ENCODE data around the gene CREG1.

CREG1 gene

GRCh38 chr1:167502719-167503462 is 50.7 kb downstream of the CREG1 start:
- DNase-seq = no peak

DNA sequence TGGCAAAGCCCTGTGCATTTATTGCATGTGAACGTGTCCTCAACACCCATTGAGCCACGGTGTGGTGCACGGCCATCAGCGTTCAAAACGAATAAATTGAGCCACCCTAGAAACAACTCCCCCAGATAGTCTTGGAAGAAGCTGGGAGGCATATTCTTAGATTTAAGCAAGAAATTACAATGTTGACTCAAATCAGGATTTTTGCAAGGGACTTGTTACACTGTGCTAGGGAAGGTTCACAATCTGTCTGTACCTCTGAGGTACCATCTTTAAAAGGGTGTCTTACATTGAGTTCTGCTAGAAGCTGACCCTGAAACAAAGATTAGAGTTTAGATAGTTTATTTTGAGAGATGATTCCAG is 51.4 kb downstream of the CREG1 start:
- DNase-seq = no peak

DNA sequence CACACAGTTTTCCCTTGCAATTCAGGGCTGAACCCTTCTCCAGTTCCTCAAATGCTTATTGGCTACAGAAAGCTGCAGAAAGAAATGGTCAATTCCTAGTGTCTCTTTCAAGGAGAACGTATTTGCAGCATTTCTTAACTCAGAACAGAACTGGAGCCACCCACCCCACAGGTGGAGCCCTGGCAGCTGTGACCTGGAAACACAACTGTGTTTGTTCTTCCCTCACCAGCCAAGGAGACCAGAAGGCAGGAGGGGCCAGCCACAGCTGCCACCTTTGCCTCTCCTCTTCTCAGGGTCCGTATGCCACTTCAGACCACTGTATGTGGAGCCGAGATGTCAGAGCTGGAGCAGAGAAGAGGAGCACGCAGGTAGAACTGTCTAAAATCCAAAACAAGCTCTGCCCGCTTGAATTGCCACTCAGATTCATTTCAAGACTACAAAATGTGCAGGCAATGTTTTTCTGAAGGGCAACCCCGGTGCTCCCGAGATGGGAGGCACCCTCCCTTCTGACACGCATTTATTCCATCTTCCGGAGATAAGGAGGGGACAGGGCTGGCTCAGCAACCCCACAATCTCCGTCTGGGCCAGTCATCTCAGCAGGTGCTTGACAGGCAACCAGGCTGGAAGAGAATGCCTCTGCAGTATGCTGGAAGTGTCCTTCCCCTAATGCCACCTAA is 51.9 kb downstream of the CREG1 start:
- peak; percentile 10 for DNase-seq

- no peak for DNase-seq
Observed at GRCh38 chr1:167500283-167500860, 53.2 kb downstream of the CREG1 start.

- no peak for DNase-seq
Observed at GRCh38 chr1:167499664-167500101, 53.9 kb downstream of the CREG1 start.

DNA sequence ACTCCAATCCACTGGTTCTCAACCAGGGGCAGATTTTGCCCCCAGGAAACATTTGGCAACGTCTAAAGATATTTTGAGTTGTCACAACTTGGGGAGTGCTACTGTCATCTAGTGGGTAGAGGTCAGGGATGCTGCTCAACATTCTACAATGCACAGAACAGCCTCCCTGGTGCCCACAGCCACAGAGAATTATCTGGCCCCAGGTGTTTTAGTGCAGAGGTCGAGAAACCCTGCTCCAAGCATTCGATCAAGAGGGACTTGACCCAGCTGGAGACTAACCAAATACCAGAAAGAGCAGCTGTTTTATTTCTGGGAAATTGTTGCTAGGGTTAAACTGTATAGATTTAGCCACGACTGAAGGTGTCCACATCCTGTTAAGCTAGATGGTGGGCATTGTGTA is 54.5 kb downstream of the CREG1 start:
- DNase-seq = no peak

DNA sequence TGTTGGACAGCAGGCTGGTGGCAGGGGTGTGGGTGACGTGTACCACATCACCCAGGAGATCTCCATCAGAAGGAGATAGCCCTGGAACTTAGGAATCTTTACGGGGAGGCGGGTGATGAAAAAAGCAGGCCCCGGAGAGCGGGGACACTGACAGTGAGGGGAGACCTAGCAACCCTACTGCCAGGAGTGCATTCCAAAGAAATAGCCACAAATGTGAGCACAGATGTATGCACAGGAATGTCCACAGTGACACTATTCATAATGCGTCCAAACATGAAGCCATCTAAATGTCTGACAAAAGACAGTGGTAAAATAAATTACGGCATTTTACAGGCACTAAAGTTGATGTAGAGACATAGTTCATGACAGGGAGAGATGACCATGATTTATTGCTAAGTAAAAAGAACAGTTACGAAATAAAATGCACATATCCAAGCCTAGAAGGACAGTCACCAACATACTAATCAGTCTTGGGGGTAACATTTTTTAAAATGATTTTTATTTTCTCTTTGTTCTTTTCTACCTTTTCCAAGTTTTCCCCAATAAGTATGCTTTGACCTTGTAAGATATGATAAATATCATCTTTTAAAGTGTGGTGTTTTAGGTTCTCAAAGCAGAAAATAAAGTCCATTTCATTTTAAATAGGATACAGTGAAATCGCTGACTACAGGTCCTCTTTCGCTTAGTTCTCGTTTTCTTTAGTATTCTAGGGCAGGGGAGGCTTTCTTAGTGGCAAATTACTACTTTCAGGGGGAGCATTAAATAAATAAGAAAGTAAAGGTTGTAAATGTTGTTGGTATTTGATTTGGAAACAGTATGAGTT is 56.6 kb downstream of the CREG1 start:
- DNase-seq = no peak

- no peak for DNase-seq
Observed at GRCh38 chr1:167493372-167493771, 60.2 kb downstream of the CREG1 start.

- DNase-seq = no peak
Observed at GRCh38 chr1:167492481-167492910, 61.1 kb downstream of the CREG1 start.

- DNase-seq = no peak
Observed at GRCh38 chr1:167491586-167492461, 61.7 kb downstream of the CREG1 start.

All from DMS 273 treated with DMSO at 0.1 percent for 48 hours (cell line).